Adrenal gland (tissue), 12 donors: ENCODE measurements around the gene ANKRD28. TPM values are rescaled to one million over a fixed set of nuclear protein-coding genes. Genes with fewer than 3 reads are reported as not detected.

Experiments
- DNase-seq, 7 donors: peaks; one replicate each; pipeline ENCODE4 v3.0.0-alpha.2; 2019 to 2020
- H3K27ac ChIP-seq, 5 donors: fragments of 200-600 bp; sonication (generic) in 4 of 5; 1 replicate in 3 of 5; 2 replicates in 2 of 5; pipeline versions ENCODE4 v1.5.1 to v1.8.0; 2016 to 2020; ENCODE audit warnings: mild to moderate bottlenecking in 1 of 5
- H3K27me3 ChIP-seq: fragments of 200-600 bp; 2 replicates; pipeline ENCODE4 v1.8.0; 2021
- H3K36me3 ChIP-seq, 2 donors: fragments of 200-600 bp; replicated peaks in 1 of 2; 1 replicate in 1 of 2; 2 replicates in 1 of 2; pipeline versions ENCODE4 v1.5.1 to v1.8.0; 2018 to 2022
- H3K4me1 ChIP-seq, 2 donors: fragments of 200-600 bp; replicated peaks in 1 of 2; 1 replicate in 1 of 2; 2 replicates in 1 of 2; pipeline versions ENCODE4 v1.5.1 to v1.8.0; 2018 to 2021
- H3K4me3 ChIP-seq, 4 donors: fragments of 200-600 bp; sonication (generic) in 3 of 4; one replicate each; pipeline ENCODE4 v1.5.1; 2016 to 2018
- H3K9me3 ChIP-seq, 3 donors: fragments of 200-600 bp; sonication (generic) in 1 of 3; replicated peaks in 1 of 3; 1 replicate in 2 of 3; 2 replicates in 1 of 3; pipeline versions ENCODE4 v1.5.1 to v1.8.0; 2016 to 2021
- POLR2A ChIP-seq, 2 donors: fragments of 450-650 bp; IDR thresholded peaks; one replicate each; pipeline ENCODE4 v1.6.1; 2017; ENCODE audit warnings: antibody characterized with exemption in 2 of 2, mild to moderate bottlenecking in 2 of 2, moderate library complexity in 1 of 2
- WGBS, 4 donors: extraction: QIAGEN DNeasy Blood & Tissue Kit in 2 of 4; methylation state at CpG; one replicate each; pipeline versions ENCODE4 v1.1.5 to v1.1.7; 2013 to 2017; 5-methylcytosine and 5-hydroxymethylcytosine counted together
- intact Hi-C, 2 donors: fragments of 100-400 bp; cut with DNase I; formaldehyde crosslinking; loops; one replicate each; pipeline versions ENCODE4 v1.14.1 to v1.15.0; 2022 to 2023
- polyA plus RNA-seq, 3 donors: library from polyadenylated mRNA; stranded (reverse); fragments of 200-250 nt in 2 of 3; fragments of 350-450 nt in 1 of 3; fragmentation: Illumina TruSeq in 1 of 3; extraction: RNeasy Lipid Tissue Mini Kit (QIAGEN cat#74804) in 1 of 3; gene quantifications; one replicate each; pipeline ENCODE4 v1.2.3, GENCODE V29; 2013 to 2014
- total RNA-seq, 9 donors: library from RNA; depleted of rRNA in 4 of 9; stranded (reverse); fragments of >200 nt in 4 of 9; fragments of 120-200 nt in 1 of 9; fragmentation: NEBNext Ultra II Directional in 1 of 9; extraction: Animal tissue kit (Norgen Biotek cat#: 25700) in 1 of 9; gene quantifications; one replicate each; pipeline versions ENCODE4 v1.1.0 to v1.2.4, GENCODE V29; 2013 to 2023
- TF ChIP-seq, protein P1 (sequence below), 6 experiments: fragments of 450-650 bp in 4 of 6; fragments of 200-600 bp in 2 of 6; sonication (generic) in 1 of 6; IDR thresholded peaks; 1 replicate in 5 of 6; 2 replicates in 1 of 6; pipeline versions ENCODE4 v1.5.1 to v1.8.0; 2016 to 2021; ENCODE audit warnings: antibody characterized with exemption in 6 of 6, mild to moderate bottlenecking in 2 of 6, moderate library complexity in 1 of 6
- donor health status: healthy with polysubstance abuse.
- donor health status: Bipolar disorder and iron deficiency.
- donor health status: DM: yes; HTN: yes; CAD: no.
- donor health status: DM: no; HTN: no; CAD: no.
- donor health status: DM: no; HTN: no; CAD: no.
- donor health status: DM: yes; HTN: yes; CAD: no.

ANKRD28 gene
- total and polyA plus RNA-seq, 12 donors, result 11.0 to 71.7 (median 34.5) TPM

DNA sequence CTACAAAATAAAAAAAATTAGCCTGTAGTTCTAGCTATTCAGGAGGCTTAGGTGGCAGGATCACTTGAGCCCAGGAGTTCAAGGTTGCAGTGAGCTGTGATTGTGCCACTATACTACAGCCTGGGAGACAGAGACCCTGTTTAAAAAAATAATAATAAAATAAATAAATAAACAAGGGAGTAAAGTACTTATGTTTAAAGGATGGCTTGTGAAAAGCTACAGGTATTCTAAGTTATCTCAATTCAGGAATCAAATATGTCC is 74.2 kb downstream of the ANKRD28 start:
- no peaks in the 10 kb centered on the region for H3K9me3 ChIP-seq
- H3K36me3 ChIP-seq, result no peaks in the 10 kb centered on the region
- H3K4me1 ChIP-seq, result peaks cover 0 to 7% of the 10 kb centered on the region in 2 donors
- no peaks in the 10 kb centered on the region for H3K27me3 ChIP-seq
- no peak for DNase-seq
- H3K4me3 ChIP-seq, result no peak overlapping the region
- TF ChIP-seq, protein P1, sequence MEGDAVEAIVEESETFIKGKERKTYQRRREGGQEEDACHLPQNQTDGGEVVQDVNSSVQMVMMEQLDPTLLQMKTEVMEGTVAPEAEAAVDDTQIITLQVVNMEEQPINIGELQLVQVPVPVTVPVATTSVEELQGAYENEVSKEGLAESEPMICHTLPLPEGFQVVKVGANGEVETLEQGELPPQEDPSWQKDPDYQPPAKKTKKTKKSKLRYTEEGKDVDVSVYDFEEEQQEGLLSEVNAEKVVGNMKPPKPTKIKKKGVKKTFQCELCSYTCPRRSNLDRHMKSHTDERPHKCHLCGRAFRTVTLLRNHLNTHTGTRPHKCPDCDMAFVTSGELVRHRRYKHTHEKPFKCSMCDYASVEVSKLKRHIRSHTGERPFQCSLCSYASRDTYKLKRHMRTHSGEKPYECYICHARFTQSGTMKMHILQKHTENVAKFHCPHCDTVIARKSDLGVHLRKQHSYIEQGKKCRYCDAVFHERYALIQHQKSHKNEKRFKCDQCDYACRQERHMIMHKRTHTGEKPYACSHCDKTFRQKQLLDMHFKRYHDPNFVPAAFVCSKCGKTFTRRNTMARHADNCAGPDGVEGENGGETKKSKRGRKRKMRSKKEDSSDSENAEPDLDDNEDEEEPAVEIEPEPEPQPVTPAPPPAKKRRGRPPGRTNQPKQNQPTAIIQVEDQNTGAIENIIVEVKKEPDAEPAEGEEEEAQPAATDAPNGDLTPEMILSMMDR (IDR thresholded peaks at IDR 0.05), result no peak
- intact Hi-C loops, result no loop called here
- H3K27ac ChIP-seq, result no peak overlapping the region

DNA sequence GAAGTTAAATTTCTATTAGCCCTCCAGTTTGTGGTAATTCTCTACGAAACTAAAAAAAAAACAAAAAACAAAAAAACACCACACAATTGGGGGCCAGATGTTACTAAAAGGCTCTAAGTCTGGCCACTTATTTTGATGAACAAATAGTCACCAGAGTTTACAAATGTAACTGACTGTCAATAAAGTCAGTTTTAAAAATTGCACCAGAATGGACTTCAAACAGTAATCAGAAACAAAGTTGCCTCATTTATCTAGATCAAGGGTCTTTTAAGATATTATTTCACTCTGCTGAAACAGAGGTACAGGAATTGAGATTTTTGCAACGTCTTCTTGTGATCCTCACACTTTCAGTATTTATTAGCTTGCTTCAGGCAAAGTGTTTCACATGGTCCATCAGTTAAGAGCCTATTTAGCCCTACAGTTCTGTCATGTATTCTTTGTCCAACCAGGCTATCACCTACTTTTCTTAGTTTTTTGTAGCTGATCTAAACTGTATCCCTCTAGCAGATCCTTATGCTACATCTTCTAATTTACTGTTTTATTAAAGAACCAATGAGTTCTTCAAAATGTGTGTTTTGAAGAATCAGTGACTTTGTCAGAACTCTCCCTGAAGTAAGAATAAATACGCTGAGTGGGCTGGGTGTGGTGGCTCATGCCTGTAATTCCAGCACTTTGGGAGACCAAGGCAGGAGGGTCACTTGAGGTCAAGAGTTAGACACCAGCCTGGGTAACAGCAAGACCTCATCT is 74.7 kb downstream of the ANKRD28 start:
- DNase-seq, result no peak
- intact Hi-C loops, result no loop called here
- no peak for TF ChIP-seq POLR2A (IDR thresholded peaks at IDR 0.05)
- TF ChIP-seq, protein P1 (IDR thresholded peaks at IDR 0.05), result no peak
- Histone ChIP-seq H3K4me3 (no peak overlapping the region), H3K4me1 (peaks cover 0 to 7% of the 10 kb centered on the region in 2 donors), H3K27me3 (no peaks in the 10 kb centered on the region), H3K36me3 (no peaks in the 10 kb centered on the region), H3K9me3 (no peaks in the 10 kb centered on the region), H3K27ac (no peak overlapping the region)
- WGBS, 4 donors, result 57 to 92% (median 64%) methylated on average over 3 of the region's 3 CpGs

DNA sequence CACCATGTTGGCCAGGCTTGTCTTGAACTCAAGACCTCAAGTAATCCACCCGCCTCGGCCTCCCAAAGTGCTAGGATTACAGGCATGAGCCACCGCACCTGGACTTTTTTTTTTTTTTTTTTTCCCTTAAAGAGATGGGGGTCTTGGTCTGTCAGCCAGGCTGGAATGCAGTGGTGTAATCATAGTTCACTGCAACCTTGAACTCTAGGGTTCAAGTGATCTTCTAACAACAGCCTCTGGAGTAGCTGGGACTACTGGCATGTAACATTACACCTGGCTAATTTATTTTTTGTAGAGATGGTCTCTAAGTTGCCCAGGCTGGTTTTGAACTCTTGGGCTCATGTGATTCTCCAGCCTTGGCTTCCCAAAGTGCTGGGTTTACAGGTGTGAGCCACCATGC is 81.6 kb downstream of the ANKRD28 start:
- Histone ChIP-seq H3K27ac (no peak overlapping the region), H3K27me3 (no peaks in the 10 kb centered on the region), H3K4me3 (no peak overlapping the region), H3K36me3 (peaks cover 0 to 3% of the 10 kb centered on the region in 2 donors), H3K9me3 (no peaks in the 10 kb centered on the region), H3K4me1 (no peaks in the 10 kb centered on the region)
- TF ChIP-seq, protein P1 (IDR thresholded peaks at IDR 0.05), result no peak
- no peak for TF ChIP-seq POLR2A (IDR thresholded peaks at IDR 0.05)
- intact Hi-C loops, result no loop called here
- no peak for DNase-seq
- WGBS, 4 donors, result 96 to 100% (median 98%) methylated on average over 3 of the region's 3 CpGs

DNA sequence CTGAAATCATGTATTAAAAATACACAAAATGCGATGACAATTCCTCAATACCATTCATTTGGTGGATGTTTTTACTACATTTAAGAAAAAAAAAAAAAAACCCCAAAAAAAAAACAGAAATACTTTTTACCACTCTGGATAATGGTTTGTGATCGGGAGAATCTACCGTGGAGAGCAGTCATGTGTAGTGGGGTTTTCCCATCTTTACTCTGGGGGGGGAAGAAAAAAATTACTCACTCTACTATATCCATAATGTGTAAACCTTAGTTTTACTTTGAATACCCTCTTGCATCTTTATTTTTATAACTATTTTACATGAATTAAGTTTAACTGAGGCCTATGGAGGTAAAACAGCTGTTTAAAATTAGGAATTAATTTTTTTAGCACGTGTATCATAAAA is 83.3 kb downstream of the ANKRD28 start:
- H3K4me3 ChIP-seq, result no peak overlapping the region
- intact Hi-C loops, result no loop called here
- WGBS, 4 donors, result 95 to 97% (median 96%) methylated on average over 4 of the region's 4 CpGs
- H3K9me3 ChIP-seq, result no peaks in the 10 kb centered on the region
- no peak overlapping the region for H3K27ac ChIP-seq
- H3K27me3 ChIP-seq, result no peaks in the 10 kb centered on the region
- no peak for DNase-seq
- TF ChIP-seq, protein P1 (IDR thresholded peaks at IDR 0.05), result no peak
- no peak for TF ChIP-seq POLR2A (IDR thresholded peaks at IDR 0.05)
- H3K4me1 ChIP-seq, result peaks cover 0 to 6% of the 10 kb centered on the region in 2 donors
- peaks cover 0 to 5% of the 10 kb centered on the region in 2 donors for H3K36me3 ChIP-seq
